ENCODE data around the gene KATNAL2. TPM values are rescaled to one million over a fixed set of nuclear protein-coding genes. Genes with fewer than 3 reads are reported as not detected.

Gene KATNAL2
- total RNA-seq, 3 donors from 2014 or later (not counting 1 experiment from before 2014, with no cell fraction given): 0.45 to 1.2 (median 0.52) TPM

GRCh38 chr18:47143153-47143552 is 225.8 kb downstream of the KATNAL2 start:
- no peaks in the 10 kb centered on the region for H3K36me3 ChIP-seq (ENCODE audit: control insufficient read depth, insufficient read depth, low read length)
- no peak overlapping the region for H3K27ac ChIP-seq (ENCODE audit: low read length)
- Mint-ChIP-seq H3K36me3 (no peaks in the 10 kb centered on the region), H3K9me3 (no peaks in the 10 kb centered on the region), H3K4me3 (no peak overlapping the region), H3K4me1 (peaks cover 24 to 29% of the 10 kb centered on the region in 2 donors), H3K27me3 (ENCODE audit: low read depth in 2 of 2) (no peaks in the 10 kb centered on the region), H3K27ac (no peak overlapping the region)
- 100% methylated on average over 5 of the region's 5 CpGs for WGBS (ENCODE audit: insufficient coverage)
- H3K27me3 ChIP-seq (ENCODE audit: control insufficient read depth, insufficient read depth, low read length): no peaks in the 10 kb centered on the region
- intact Hi-C loops (cut with micrococcal nuclease): no loop called here
- no peak overlapping the region for H3K4me3 ChIP-seq (ENCODE audit: low read length)
- no peaks in the 10 kb centered on the region for H3K4me1 ChIP-seq (ENCODE audit: control insufficient read depth, insufficient read depth, low read length)
- no peaks in the 10 kb centered on the region for H3K9me3 ChIP-seq (ENCODE audit: control insufficient read depth, insufficient read depth, low read length)
- DNase-seq (no peak), ATAC-seq (no peak)
- TF ChIP-seq CTCF (IDR thresholded peaks at IDR 0.05): no peak

- H3K4me3 Mint-ChIP-seq: no peak overlapping the region
- Histone ChIP-seq H3K27ac (ENCODE audit: low read length) (no peak overlapping the region), H3K36me3 (ENCODE audit: control insufficient read depth, insufficient read depth, low read length) (no peaks in the 10 kb centered on the region), H3K27me3 (ENCODE audit: control insufficient read depth, insufficient read depth, low read length) (no peaks in the 10 kb centered on the region), H3K4me1 (ENCODE audit: control insufficient read depth, insufficient read depth, low read length) (no peaks in the 10 kb centered on the region), H3K9me3 (ENCODE audit: control insufficient read depth, insufficient read depth, low read length) (no peaks in the 10 kb centered on the region), H3K4me3 (ENCODE audit: low read length) (no peak overlapping the region)
- H3K27ac Mint-ChIP-seq: no peak overlapping the region
- 99% methylated on average over 4 of the region's 4 CpGs for WGBS (ENCODE audit: insufficient coverage)
- no peak for TF ChIP-seq CTCF (IDR thresholded peaks at IDR 0.05)
- ATAC-seq (no peak), DNase-seq (no peak)
- H3K4me1 Mint-ChIP-seq: peaks cover 32 to 35% of the 10 kb centered on the region in 2 donors
- H3K36me3 Mint-ChIP-seq: no peaks in the 10 kb centered on the region
- no peaks in the 10 kb centered on the region for H3K27me3 Mint-ChIP-seq (ENCODE audit: low read depth in 2 of 2)
- no peaks in the 10 kb centered on the region for H3K9me3 Mint-ChIP-seq
- intact Hi-C loops (cut with micrococcal nuclease): no loop called here
These were observed 226.6 kb downstream of the KATNAL2 start for GRCh38 chr18:47143899-47144485.

- Mint-ChIP-seq H3K9me3 (no peaks in the 10 kb centered on the region), H3K27ac (no peak overlapping the region), H3K4me1 (peaks cover 54 to 56% of the 10 kb centered on the region in 2 donors), H3K36me3 (no peaks in the 10 kb centered on the region), H3K4me3 (no peak overlapping the region), H3K27me3 (ENCODE audit: low read depth in 2 of 2) (no peaks in the 10 kb centered on the region)
- no peak for TF ChIP-seq CTCF (IDR thresholded peaks at IDR 0.05)
- Histone ChIP-seq H3K27ac (ENCODE audit: low read length) (no peak overlapping the region), H3K9me3 (ENCODE audit: control insufficient read depth, insufficient read depth, low read length) (no peaks in the 10 kb centered on the region), H3K4me3 (ENCODE audit: low read length) (no peak overlapping the region), H3K36me3 (ENCODE audit: control insufficient read depth, insufficient read depth, low read length) (no peaks in the 10 kb centered on the region), H3K4me1 (ENCODE audit: control insufficient read depth, insufficient read depth, low read length) (peaks cover 14% of the 10 kb centered on the region), H3K27me3 (ENCODE audit: control insufficient read depth, insufficient read depth, low read length) (no peaks in the 10 kb centered on the region)
- ATAC-seq: no peak
- 94% methylated on average over 3 of the region's 3 CpGs for WGBS (ENCODE audit: insufficient coverage)
- no peak for DNase-seq
- intact Hi-C loops (cut with micrococcal nuclease): no loop called here
These were observed 228.8 kb downstream of the KATNAL2 start for GRCh38 chr18:47146206-47146605.
